GM19395 (cell line): Measurements from ENCODE around the gene KCNQ1.

Experiments
- ATAC-seq: cut with Tn5 transposase; IDR thresholded peaks from one replicate; pipeline ENCODE4 v1.9.1; 2021; ENCODE audit warnings: mild to moderate bottlenecking, moderate library complexity; ENCODE audit not compliant: unreplicated experiment

KCNQ1 gene

GRCh38 chr11:2444821-2445745 is at the start of gene KCNQ1:
Gene KCNQ1, plus strand, starts transcription at chr11:2445008. Its CDS starts 91 bp downstream, at chr11:2445099.
- ATAC-seq, result no peak

- no peak for ATAC-seq
Measured at GRCh38 chr11:2395211-2395730, 49.5 kb upstream of the KCNQ1 start.

- no peak for ATAC-seq
Measured at GRCh38 chr11:2395856-2396255, 49.0 kb upstream of the KCNQ1 start.

GRCh38 chr11:2396471-2396870 is 48.3 kb upstream of the KCNQ1 start:
- ATAC-seq, result no peak

- no peak for ATAC-seq
Measured at GRCh38 chr11:2397005-2397404, 47.8 kb upstream of the KCNQ1 start.

GRCh38 chr11:2398664-2399355 is 46.0 kb upstream of the KCNQ1 start:
- ATAC-seq, result no peak

- no peak for ATAC-seq
Measured at GRCh38 chr11:2399488-2400068, 45.2 kb upstream of the KCNQ1 start.

- peak; percentile 87 for ATAC-seq
Measured at GRCh38 chr11:2400069-2400761, 44.6 kb upstream of the KCNQ1 start, which contains the start of gene TSSC4. Gene TSSC4, plus strand, starts transcription at chr11:2400750. Its CDS starts 1,884 bp downstream, at chr11:2402634.

GRCh38 chr11:2400762-2401435 is 43.9 kb upstream of the KCNQ1 start:
- ATAC-seq, result no peak

GRCh38 chr11:2401436-2401984 is 43.3 kb upstream of the KCNQ1 start:
- ATAC-seq, result no peak

- no peak for ATAC-seq
Measured at GRCh38 chr11:2402106-2402505, 42.7 kb upstream of the KCNQ1 start.

- ATAC-seq, result no peak
Measured at GRCh38 chr11:2402890-2403645, 41.7 kb upstream of the KCNQ1 start.

GRCh38 chr11:2404735-2405196 is 40.0 kb upstream of the KCNQ1 start:
- no peak for ATAC-seq

- ATAC-seq, result no peak
Measured at GRCh38 chr11:2406451-2406850, 38.4 kb upstream of the KCNQ1 start.

- no peak for ATAC-seq
Measured at GRCh38 chr11:2406878-2407410, 37.9 kb upstream of the KCNQ1 start.

- ATAC-seq, result no peak
Measured at GRCh38 chr11:2408671-2409070, 36.1 kb upstream of the KCNQ1 start.

GRCh38 chr11:2409126-2409525 is 35.7 kb upstream of the KCNQ1 start:
- no peak for ATAC-seq

GRCh38 chr11:2409611-2410468 is 35.0 kb upstream of the KCNQ1 start:
- ATAC-seq, result no peak
